HG03196 (cell line): ENCODE results near the gene PPP4R3A.
"Not testable (repeated sequence)": the region's sequence is repeated elsewhere in the genome, so short reads cannot be mapped to it uniquely, and the experiment has no call there.

Source experiments
- ATAC-seq: cut with Tn5 transposase; IDR thresholded peaks from one replicate; pipeline ENCODE4 v1.9.1; 2021; ENCODE audit not compliant: unreplicated experiment

Gene PPP4R3A

GRCh38 chr14:91510171-91511042, at the start of gene PPP4R3A:
TSS of gene PPP4R3A (minus strand) at chr14:91510310. CDS start at chr14:91509647, 663 bp downstream.
- peak; percentile 84 for ATAC-seq

- no peak for ATAC-seq
These were observed 45.4 kb upstream of the PPP4R3A start for GRCh38 chr14:91555531-91555930.

- no peak for ATAC-seq
These were observed 44.6 kb upstream of the PPP4R3A start for GRCh38 chr14:91554535-91555332.

- ATAC-seq = no peak
These were observed 38.0 kb upstream of the PPP4R3A start for GRCh38 chr14:91548108-91548507.

GRCh38 chr14:91545946-91546716, 36.0 kb upstream of the PPP4R3A start:
- no peak for ATAC-seq

- ATAC-seq = no peak
These were observed 35.1 kb upstream of the PPP4R3A start for GRCh38 chr14:91545204-91545603.

- ATAC-seq = no peak
These were observed 26.2 kb upstream of the PPP4R3A start for GRCh38 chr14:91536327-91536726.

- not testable (repeated sequence) for ATAC-seq
These were observed 23.9 kb upstream of the PPP4R3A start for GRCh38 chr14:91534059-91534458.

GRCh38 chr14:91533623-91534022, 23.5 kb upstream of the PPP4R3A start:
- ATAC-seq = no peak

GRCh38 chr14:91523972-91524371, 13.9 kb upstream of the PPP4R3A start:
- ATAC-seq = no peak

- no peak for ATAC-seq
These were observed 11.0 kb upstream of the PPP4R3A start for GRCh38 chr14:91521061-91521640.

GRCh38 chr14:91520138-91520537, 10.0 kb upstream of the PPP4R3A start:
- ATAC-seq = no peak

GRCh38 chr14:91519239-91520036, 9.3 kb upstream of the PPP4R3A start:
- ATAC-seq = no peak

GRCh38 chr14:91516663-91517388, 6.7 kb upstream of the PPP4R3A start:
- no peak for ATAC-seq

- ATAC-seq = no peak
These were observed 5.9 kb upstream of the PPP4R3A start for GRCh38 chr14:91515979-91516378.

- ATAC-seq = no peak
These were observed 903 bp upstream of the PPP4R3A start for GRCh38 chr14:91511043-91511383.

- ATAC-seq = peak; percentile 22
These were observed 286 bp downstream of the PPP4R3A start for GRCh38 chr14:91509878-91510170.

GRCh38 chr14:91509083-91509877, 830 bp downstream of the PPP4R3A start:
- ATAC-seq = peak; percentile 20

- ATAC-seq = no peak
These were observed 2.0 kb downstream of the PPP4R3A start for GRCh38 chr14:91508105-91508504.
